ENCODE data around the gene ZMYND8.

DNA sequence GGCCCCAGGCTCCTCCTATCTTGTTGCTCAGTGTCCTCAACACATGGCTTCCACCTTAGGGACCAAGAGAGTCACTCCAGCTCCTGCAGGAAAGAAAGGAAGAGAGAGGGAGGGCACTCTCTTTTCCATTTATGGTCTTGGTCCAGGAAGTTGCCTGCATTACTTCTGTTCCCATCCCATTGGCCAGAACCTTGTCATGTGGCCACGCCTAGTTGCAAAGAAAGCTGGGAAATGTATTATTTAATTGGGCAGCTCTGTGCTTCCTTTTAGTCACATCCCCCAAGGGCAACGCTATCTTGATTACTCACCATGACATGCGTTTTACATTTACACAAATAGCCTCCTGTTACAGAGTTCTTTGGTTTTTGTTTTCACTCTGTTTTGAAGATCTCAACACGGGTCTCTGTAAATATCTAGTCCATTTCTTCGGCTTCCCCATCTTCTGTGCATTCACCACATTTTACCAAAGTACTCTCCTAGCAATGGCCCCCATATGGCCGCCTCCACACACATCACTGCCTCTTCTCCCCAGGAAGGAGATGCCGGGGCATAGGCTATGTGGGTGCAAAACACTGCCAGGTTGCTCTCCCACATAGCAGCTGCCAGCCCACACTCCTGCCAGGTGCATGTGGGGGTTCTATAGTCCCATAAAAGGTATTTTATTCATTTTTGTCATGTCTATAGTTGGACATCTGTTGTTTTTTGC, 35.7 kb upstream of the ZMYND8 start:
- TF ChIP-seq GABPA (IDR thresholded peaks at IDR 0.05; ENCODE audit: low read depth) (no peak), SIX5 (IDR thresholded peaks at IDR 0.05; ENCODE audit: low read depth, low read length, severe bottlenecking) (peak; percentile 49), TCF7 (IDR thresholded peaks at IDR 0.05; ENCODE audit: borderline replicate concordance) (no peak), CHD4 (IDR thresholded peaks at IDR 0.05) (no peak), CEBPB (IDR thresholded peaks at IDR 0.05; ENCODE audit: borderline replicate concordance in 1 of 2, low read depth in 2 of 2, low read length in 2 of 2) (no peak), MEF2A (IDR thresholded peaks at IDR 0.05; ENCODE audit: insufficient read depth, low read depth, low read length) (no peak)
- TF ChIP-seq, protein P1, sequence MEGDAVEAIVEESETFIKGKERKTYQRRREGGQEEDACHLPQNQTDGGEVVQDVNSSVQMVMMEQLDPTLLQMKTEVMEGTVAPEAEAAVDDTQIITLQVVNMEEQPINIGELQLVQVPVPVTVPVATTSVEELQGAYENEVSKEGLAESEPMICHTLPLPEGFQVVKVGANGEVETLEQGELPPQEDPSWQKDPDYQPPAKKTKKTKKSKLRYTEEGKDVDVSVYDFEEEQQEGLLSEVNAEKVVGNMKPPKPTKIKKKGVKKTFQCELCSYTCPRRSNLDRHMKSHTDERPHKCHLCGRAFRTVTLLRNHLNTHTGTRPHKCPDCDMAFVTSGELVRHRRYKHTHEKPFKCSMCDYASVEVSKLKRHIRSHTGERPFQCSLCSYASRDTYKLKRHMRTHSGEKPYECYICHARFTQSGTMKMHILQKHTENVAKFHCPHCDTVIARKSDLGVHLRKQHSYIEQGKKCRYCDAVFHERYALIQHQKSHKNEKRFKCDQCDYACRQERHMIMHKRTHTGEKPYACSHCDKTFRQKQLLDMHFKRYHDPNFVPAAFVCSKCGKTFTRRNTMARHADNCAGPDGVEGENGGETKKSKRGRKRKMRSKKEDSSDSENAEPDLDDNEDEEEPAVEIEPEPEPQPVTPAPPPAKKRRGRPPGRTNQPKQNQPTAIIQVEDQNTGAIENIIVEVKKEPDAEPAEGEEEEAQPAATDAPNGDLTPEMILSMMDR (IDR thresholded peaks at IDR 0.05 in 2 of 3, conservative IDR thresholded peaks at IDR 0.05 in 1 of 3; ENCODE audit: control insufficient read depth in 2 of 3, extremely low read depth in 1 of 3, insufficient read depth in 1 of 3, low read depth in 3 of 3, low read length in 3 of 3) = no peak

Measured in GM12878 (cell line).